ENCODE results near the gene TNIP3.

Gene TNIP3

GRCh38 chr4:121119715-121120114, 44.4 kb downstream of the TNIP3 start:
- Mint-ChIP-seq H3K4me3 (no peak overlapping the region), H3K4me1 (peaks cover 5% of the 10 kb centered on the region), H3K36me3 (ENCODE audit: insufficient read depth) (no peaks in the 10 kb centered on the region), H3K9me3 (no peaks in the 10 kb centered on the region), H3K27ac (ENCODE audit: low read depth) (no peak overlapping the region), H3K27me3 (no peaks in the 10 kb centered on the region)
- DNase-seq (ENCODE audit: low spot score in 2 of 2) (no peak), ATAC-seq (replicated peaks; ENCODE audit: extremely low read depth, poor library complexity, severe bottlenecking) (no peak)

- peaks cover 5% of the 10 kb centered on the region for H3K4me1 Mint-ChIP-seq
Observed at GRCh38 chr4:121118344-121118743, 45.8 kb downstream of the TNIP3 start.

GRCh38 chr4:121114756-121115155, 49.4 kb downstream of the TNIP3 start:
- no peaks in the 10 kb centered on the region for H3K27me3 Mint-ChIP-seq
- DNase-seq (ENCODE audit: low spot score in 2 of 2) (no peak), ATAC-seq (replicated peaks; ENCODE audit: extremely low read depth, poor library complexity, severe bottlenecking) (no peak)
- no peaks in the 10 kb centered on the region for H3K9me3 Mint-ChIP-seq
- no peak overlapping the region for H3K4me3 Mint-ChIP-seq
- peaks cover 5% of the 10 kb centered on the region for H3K4me1 Mint-ChIP-seq
- no peak overlapping the region for H3K27ac Mint-ChIP-seq (ENCODE audit: low read depth)
- peaks cover 1% of the 10 kb centered on the region for H3K36me3 Mint-ChIP-seq (ENCODE audit: insufficient read depth)

More at GRCh38 chr4:121118344-121118743, 45.8 kb downstream of the TNIP3 start:
- Mint-ChIP-seq H3K27me3 (no peaks in the 10 kb centered on the region), H3K36me3 (ENCODE audit: insufficient read depth) (peaks cover 1% of the 10 kb centered on the region), H3K4me3 (no peak overlapping the region), H3K9me3 (no peaks in the 10 kb centered on the region), H3K27ac (ENCODE audit: low read depth) (no peak overlapping the region)
- ATAC-seq (replicated peaks; ENCODE audit: extremely low read depth, poor library complexity, severe bottlenecking) (no peak), DNase-seq (ENCODE audit: low spot score in 2 of 2) (no peak)

- Mint-ChIP-seq H3K36me3 (ENCODE audit: insufficient read depth) (peaks cover 1% of the 10 kb centered on the region), H3K4me1 (no peaks in the 10 kb centered on the region), H3K9me3 (no peaks in the 10 kb centered on the region), H3K27me3 (no peaks in the 10 kb centered on the region), H3K4me3 (no peak overlapping the region), H3K27ac (ENCODE audit: low read depth) (no peak overlapping the region)
- DNase-seq (ENCODE audit: low spot score in 2 of 2) = no peak
- ATAC-seq (replicated peaks; ENCODE audit: extremely low read depth, poor library complexity, severe bottlenecking) = no peak
Observed at GRCh38 chr4:121112530-121112929, 51.6 kb downstream of the TNIP3 start.

- no peaks in the 10 kb centered on the region for H3K9me3 Mint-ChIP-seq
- no peaks in the 10 kb centered on the region for H3K4me1 Mint-ChIP-seq
Observed at GRCh38 chr4:121108557-121108956, 55.6 kb downstream of the TNIP3 start.

GRCh38 chr4:121107507-121107906, 56.6 kb downstream of the TNIP3 start:
- H3K4me1 Mint-ChIP-seq = no peaks in the 10 kb centered on the region
- no peaks in the 10 kb centered on the region for H3K27me3 Mint-ChIP-seq
- no peaks in the 10 kb centered on the region for H3K36me3 Mint-ChIP-seq (ENCODE audit: insufficient read depth)
- DNase-seq (ENCODE audit: low spot score in 2 of 2) (no peak), ATAC-seq (replicated peaks; ENCODE audit: extremely low read depth, poor library complexity, severe bottlenecking) (no peak)
- no peak overlapping the region for H3K27ac Mint-ChIP-seq (ENCODE audit: low read depth)
- no peaks in the 10 kb centered on the region for H3K9me3 Mint-ChIP-seq
- H3K4me3 Mint-ChIP-seq = no peak overlapping the region

More at GRCh38 chr4:121108557-121108956, 55.6 kb downstream of the TNIP3 start:
- no peak overlapping the region for H3K27ac Mint-ChIP-seq (ENCODE audit: low read depth)
- H3K27me3 Mint-ChIP-seq = no peaks in the 10 kb centered on the region
- H3K36me3 Mint-ChIP-seq (ENCODE audit: insufficient read depth) = no peaks in the 10 kb centered on the region
- DNase-seq (ENCODE audit: low spot score in 2 of 2) (no peak), ATAC-seq (replicated peaks; ENCODE audit: extremely low read depth, poor library complexity, severe bottlenecking) (no peak)
- H3K4me3 Mint-ChIP-seq = no peak overlapping the region

- Mint-ChIP-seq H3K4me3 (no peak overlapping the region), H3K4me1 (no peaks in the 10 kb centered on the region), H3K27me3 (no peaks in the 10 kb centered on the region), H3K27ac (ENCODE audit: low read depth) (no peak overlapping the region), H3K9me3 (no peaks in the 10 kb centered on the region), H3K36me3 (ENCODE audit: insufficient read depth) (no peaks in the 10 kb centered on the region)
- no peak for ATAC-seq (replicated peaks; ENCODE audit: extremely low read depth, poor library complexity, severe bottlenecking)
- DNase-seq (ENCODE audit: low spot score in 2 of 2) = no peak
Observed at GRCh38 chr4:121100093-121100775, 63.9 kb downstream of the TNIP3 start.

GRCh38 chr4:121098266-121098665, 65.9 kb downstream of the TNIP3 start:
- Mint-ChIP-seq H3K4me3 (no peak overlapping the region), H3K27me3 (no peaks in the 10 kb centered on the region), H3K27ac (ENCODE audit: low read depth) (no peak overlapping the region), H3K36me3 (ENCODE audit: insufficient read depth) (no peaks in the 10 kb centered on the region), H3K9me3 (no peaks in the 10 kb centered on the region), H3K4me1 (no peaks in the 10 kb centered on the region)
- DNase-seq (ENCODE audit: low spot score in 2 of 2) (no peak), ATAC-seq (replicated peaks; ENCODE audit: extremely low read depth, poor library complexity, severe bottlenecking) (no peak)

GRCh38 chr4:121096629-121097028, 67.5 kb downstream of the TNIP3 start:
- DNase-seq (ENCODE audit: low spot score in 2 of 2) = no peak
- no peak overlapping the region for H3K4me3 Mint-ChIP-seq
- no peak overlapping the region for H3K27ac Mint-ChIP-seq (ENCODE audit: low read depth)

GRCh38 chr4:121096191-121096590, 67.9 kb downstream of the TNIP3 start:
- H3K4me3 Mint-ChIP-seq = no peak overlapping the region
- DNase-seq (ENCODE audit: low spot score in 2 of 2) = no peak
- no peak for ATAC-seq (replicated peaks; ENCODE audit: extremely low read depth, poor library complexity, severe bottlenecking)
- no peaks in the 10 kb centered on the region for H3K4me1 Mint-ChIP-seq
- no peaks in the 10 kb centered on the region for H3K27me3 Mint-ChIP-seq
- no peaks in the 10 kb centered on the region for H3K9me3 Mint-ChIP-seq
- no peaks in the 10 kb centered on the region for H3K36me3 Mint-ChIP-seq (ENCODE audit: insufficient read depth)
- H3K27ac Mint-ChIP-seq (ENCODE audit: low read depth) = no peak overlapping the region

More at GRCh38 chr4:121096629-121097028, 67.5 kb downstream of the TNIP3 start:
- H3K9me3 Mint-ChIP-seq = no peaks in the 10 kb centered on the region
- H3K4me1 Mint-ChIP-seq = no peaks in the 10 kb centered on the region
- no peaks in the 10 kb centered on the region for H3K36me3 Mint-ChIP-seq (ENCODE audit: insufficient read depth)
- no peaks in the 10 kb centered on the region for H3K27me3 Mint-ChIP-seq
- ATAC-seq (replicated peaks; ENCODE audit: extremely low read depth, poor library complexity, severe bottlenecking) = no peak

GRCh38 chr4:121094297-121094966, 69.7 kb downstream of the TNIP3 start:
- Mint-ChIP-seq H3K4me1 (no peaks in the 10 kb centered on the region), H3K27ac (ENCODE audit: low read depth) (no peak overlapping the region), H3K36me3 (ENCODE audit: insufficient read depth) (peaks cover 1% of the 10 kb centered on the region), H3K9me3 (no peaks in the 10 kb centered on the region), H3K27me3 (no peaks in the 10 kb centered on the region), H3K4me3 (no peak overlapping the region)
- DNase-seq (ENCODE audit: low spot score in 2 of 2) (no peak), ATAC-seq (replicated peaks; ENCODE audit: extremely low read depth, poor library complexity, severe bottlenecking) (no peak)

- H3K9me3 Mint-ChIP-seq = no peaks in the 10 kb centered on the region
- no peak overlapping the region for H3K27ac Mint-ChIP-seq (ENCODE audit: low read depth)
- H3K4me3 Mint-ChIP-seq = no peak overlapping the region
- no peaks in the 10 kb centered on the region for H3K4me1 Mint-ChIP-seq
- peaks cover 1% of the 10 kb centered on the region for H3K36me3 Mint-ChIP-seq (ENCODE audit: insufficient read depth)
- no peaks in the 10 kb centered on the region for H3K27me3 Mint-ChIP-seq
- DNase-seq (ENCODE audit: low spot score in 2 of 2) = no peak
- ATAC-seq (replicated peaks; ENCODE audit: extremely low read depth, poor library complexity, severe bottlenecking) = no peak
Observed at GRCh38 chr4:121093261-121093660, 70.9 kb downstream of the TNIP3 start.

GRCh38 chr4:121091941-121092340, 72.2 kb downstream of the TNIP3 start:
- H3K4me1 Mint-ChIP-seq = no peaks in the 10 kb centered on the region
- DNase-seq (ENCODE audit: low spot score in 2 of 2) (no peak), ATAC-seq (replicated peaks; ENCODE audit: extremely low read depth, poor library complexity, severe bottlenecking) (no peak)

More at GRCh38 chr4:121091941-121092340, 72.2 kb downstream of the TNIP3 start:
- H3K4me3 Mint-ChIP-seq = no peak overlapping the region
- no peaks in the 10 kb centered on the region for H3K27me3 Mint-ChIP-seq
- peaks cover 1% of the 10 kb centered on the region for H3K36me3 Mint-ChIP-seq (ENCODE audit: insufficient read depth)
- no peaks in the 10 kb centered on the region for H3K9me3 Mint-ChIP-seq
- no peak overlapping the region for H3K27ac Mint-ChIP-seq (ENCODE audit: low read depth)
